HepG2 (cell line): ENCODE measurements around the gene MAPK4. TPM values are rescaled to one million over a fixed set of nuclear protein-coding genes. Genes with fewer than 3 reads are reported as not detected.

Source experiments
- ATAC-seq: fragments of 200-7000 bp; cut with Tn5 transposase; 3 replicates; pipeline ENCODE4 v1.9.1; 2020; ENCODE audit warnings: mild to moderate bottlenecking, moderate library complexity
- BruUV-seq: library from RNA; stranded (reverse); fragments of 400-500 nt; replicated peaks from 2 replicates; lab custom pipeline; 2021; lab: Mats Ljungman, UMichigan
- CTCF ChIA-PET: fragments of 300-600 bp; formaldehyde crosslinking; extraction: SDS; loops from one replicate; lab custom pipeline; 2021; ENCODE audit warnings: low total read pairs, inconsistent platforms, low intra/inter-chr PET ratio; lab: Yijun Ruan, JAX
- POLR2A ChIA-PET: fragments of 350-600 bp; sonication (Branson Sonifier 250); formaldehyde crosslinking; loops from one replicate; lab custom pipeline; 2020; ENCODE audit warnings: antibody characterized with exemption, inconsistent platforms; lab: Yijun Ruan, JAX
- DNase-seq: peaks from one replicate; pipeline ENCODE4 v3.0.0-alpha.2; 2015; ENCODE audit warnings: low spot score
- FAIRE-seq: peaks from 3 replicates; lab custom pipeline; 2011; peaks lifted over from hg19 to GRCh38; lab: Jason Lieb, UNC
- H2AFZ ChIP-seq: one replicate; pipeline ENCODE4 v1.6.1; 2011; ENCODE audit warnings: low read length, inconsistent platforms
- H3K27ac ChIP-seq: fragments of 300-600 bp; 3 replicates; pipeline ENCODE4 v1.8.0; 2011; ENCODE audit warnings: mixed run types, mild to moderate bottlenecking, mixed read lengths, low read length, inconsistent platforms; ENCODE audit not compliant: insufficient read depth; ENCODE audit errors: extremely low read length
- H3K27me3 ChIP-seq, 2 experiments: fragments of 200-600 bp in 1 of 2; 2 replicates in 1 of 2; 3 replicates in 1 of 2; pipeline versions ENCODE4 v1.6.0 to v1.8.0; 2011; ENCODE audit warnings: low read length in 2 of 2, mild to moderate bottlenecking in 2 of 2, moderate library complexity in 2 of 2, inconsistent platforms in 1 of 2; ENCODE audit not compliant: insufficient read depth in 2 of 2, control insufficient read depth in 1 of 2
- H3K36me3 ChIP-seq, 2 experiments: fragments of 200-600 bp in 1 of 2; replicated peaks in 1 of 2; 2 replicates in 1 of 2; 3 replicates in 1 of 2; pipeline versions ENCODE4 v1.5.1 to v1.8.0; 2011; ENCODE audit warnings: low read length in 2 of 2, inconsistent platforms in 1 of 2; ENCODE audit not compliant: insufficient read depth in 2 of 2, control insufficient read depth in 1 of 2
- H3K4me1 ChIP-seq: 2 replicates; pipeline ENCODE4 v1.5.1; 2012; ENCODE audit warnings: low read length, inconsistent platforms; ENCODE audit not compliant: insufficient read depth
- H3K4me2 ChIP-seq: 2 replicates; pipeline ENCODE4 v1.6.0; 2011; ENCODE audit warnings: low read depth, low read length, inconsistent platforms
- H3K4me3 ChIP-seq, 3 experiments: fragments of 200-600 bp in 1 of 3; sonication (generic), shearing (Covaris generic) in 1 of 3; replicated peaks in 1 of 3; 2 replicates each; pipeline ENCODE4 v1.5.1; 2011 to 2016; ENCODE audit warnings: low read length in 3 of 3, inconsistent platforms in 2 of 3, low read depth in 2 of 3, mild to moderate bottlenecking in 2 of 3, control low read depth in 1 of 3, mixed read lengths in 1 of 3; ENCODE audit not compliant: insufficient read depth in 1 of 3
- H3K79me2 ChIP-seq: one replicate; pipeline ENCODE4 v1.6.1; 2011; ENCODE audit warnings: low read length, inconsistent platforms; ENCODE audit not compliant: insufficient read depth
- H3K9ac ChIP-seq: 2 replicates; pipeline ENCODE4 v1.6.0; 2011; ENCODE audit warnings: mild to moderate bottlenecking, low read depth, low read length, inconsistent platforms; ENCODE audit not compliant: insufficient read depth
- H3K9me3 ChIP-seq: 2 replicates; pipeline ENCODE4 v1.5.1; 2012; ENCODE audit warnings: mild to moderate bottlenecking, low read length
- H4K20me1 ChIP-seq: 2 replicates; pipeline ENCODE4 v1.6.0; 2011; ENCODE audit warnings: inconsistent platforms, mild to moderate bottlenecking, low read length, moderate library complexity; ENCODE audit not compliant: insufficient read depth
- AFF4 ChIP-seq: sonication (generic); formaldehyde crosslinking; IDR thresholded peaks from 2 replicates; pipeline ENCODE4 v1.4.0; 2020; ENCODE audit warnings: missing genetic modification reagents
- MTF1 ChIP-seq: sonication (generic); formaldehyde crosslinking; IDR thresholded peaks from 2 replicates; pipeline ENCODE4 v1.5.0; 2020; ENCODE audit warnings: missing genetic modification reagents
- SNAPC4 ChIP-seq: sonication (generic); formaldehyde crosslinking; IDR thresholded peaks from 2 replicates; pipeline ENCODE4 v1.4.0; 2020; ENCODE audit warnings: mild to moderate bottlenecking, missing genetic modification reagents
- TP53 ChIP-seq: sonication (generic); formaldehyde crosslinking; conservative IDR thresholded peaks from 2 replicates; pipeline ENCODE4 v1.4.0; 2020; ENCODE audit warnings: missing genetic modification reagents
- WIZ ChIP-seq: sonication (generic); formaldehyde crosslinking; IDR thresholded peaks from 2 replicates; pipeline ENCODE4 v1.5.1; 2020; ENCODE audit warnings: mild to moderate bottlenecking, missing genetic modification reagents
- ZNF101 ChIP-seq: sonication (generic); formaldehyde crosslinking; IDR thresholded peaks from 2 replicates; pipeline ENCODE4 v1.4.0; 2020; ENCODE audit warnings: mild to moderate bottlenecking, low read depth, missing genetic modification reagents, borderline replicate concordance
- ZNF33B ChIP-seq: sonication (generic); formaldehyde crosslinking; IDR thresholded peaks from 2 replicates; pipeline ENCODE4 v1.5.1; 2020; ENCODE audit warnings: mild to moderate bottlenecking, missing genetic modification reagents
- ZNF44 ChIP-seq: sonication (generic); formaldehyde crosslinking; IDR thresholded peaks from 2 replicates; pipeline ENCODE4 v1.5.1; 2020; ENCODE audit warnings: mild to moderate bottlenecking, missing genetic modification reagents
- ZNF83 ChIP-seq: sonication (generic); formaldehyde crosslinking; IDR thresholded peaks from 2 replicates; pipeline ENCODE4 v1.4.0; 2020; ENCODE audit warnings: missing genetic modification reagents, mild to moderate bottlenecking, borderline replicate concordance
- ZSCAN25 ChIP-seq: sonication (generic); formaldehyde crosslinking; IDR thresholded peaks from 2 replicates; pipeline ENCODE4 v1.8.0; 2022; ENCODE audit warnings: mild to moderate bottlenecking, missing genetic modification reagents
- WGBS: methylation state at CpG from one replicate; pipeline ENCODE4 v1.1.6; 2017; ENCODE audit warnings: low lambda C conversion rate; 5-methylcytosine and 5-hydroxymethylcytosine counted together
- in situ Hi-C: cut with HindIII; loops from 2 replicates; pipeline ENCODE4 v1.10.0; 2017; ENCODE audit warnings: low pct_unique_long_range_greater_than_20kb; ENCODE audit not compliant: extremely low pct_ligation_motif_present
- intact Hi-C: fragments of 100-400 bp; cut with micrococcal nuclease; formaldehyde crosslinking; loops from one replicate; pipeline ENCODE4 v1.10.0; 2022; ENCODE audit not compliant: unreplicated experiment
- polyA plus RNA-seq, 8 experiments: library from polyadenylated mRNA; depleted of rRNA in 3 of 8; stranded (reverse) in 7 of 8; unstranded in 1 of 8; fragments of >200 nt; fragmentation: Illumina TruSeq in 4 of 8; extraction: Trizol in 4 of 8; gene quantifications; 2 replicates each; pipeline versions ENCODE4 v1.2.1 to v1.2.3, GENCODE V29; 2011 to 2016; ENCODE audit warnings: low read depth in 4 of 8, missing spikeins in 1 of 8, mixed read lengths in 1 of 8; ENCODE audit not compliant: insufficient read depth in 1 of 8
- total RNA-seq, 5 experiments: library from RNA; depleted of rRNA; stranded (reverse); fragments of >200 nt; fragmentation: Illumina TruSeq; extraction: Trizol; gene quantifications; 2 replicates each; pipeline ENCODE4 v1.2.3, GENCODE V29; 2016; ENCODE audit warnings: low read depth in 1 of 5
- TF ChIP-seq, protein P1 (sequence below): sonication (generic); formaldehyde crosslinking; conservative IDR thresholded peaks from 2 replicates; pipeline ENCODE4 v1.8.0; 2022; ENCODE audit warnings: low read depth, missing genetic modification reagents

MAPK4 gene
- total and polyA plus RNA-seq, 2 of the 13 experiments (the other 11 are each of a cell fraction or from before 2014, with no cell fraction given): not detected

DNA sequence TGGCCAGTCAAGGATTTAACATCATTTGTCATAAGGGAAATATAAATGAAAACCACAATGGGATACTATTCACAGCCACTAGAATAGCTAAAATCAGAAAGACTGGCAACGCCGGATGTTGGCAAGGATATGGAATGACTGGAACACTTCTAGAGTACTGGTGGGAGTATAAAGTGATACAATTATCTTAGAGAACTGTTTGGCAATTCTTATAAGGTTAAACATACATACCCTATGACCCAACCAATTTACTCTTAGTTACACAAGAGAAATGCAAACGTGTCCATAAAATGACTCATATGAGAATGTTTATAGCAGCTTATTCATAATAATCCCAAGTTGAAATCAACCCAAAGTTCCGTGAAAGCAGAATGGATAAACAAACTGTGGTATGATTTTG is 35.1 kb downstream of the MAPK4 start:
- no peaks in the 10 kb centered on the region for H3K9me3 ChIP-seq
- no peak for TF ChIP-seq ZSCAN25 (CRISPR knock-in tag)
- no peak for TF ChIP-seq ZNF83 (CRISPR knock-in tag)
- no peak for TF ChIP-seq SNAPC4 (CRISPR knock-in tag)
- no peak for TF ChIP-seq MTF1 (CRISPR knock-in tag)
- no peak for TF ChIP-seq ZNF101
- TF ChIP-seq ZNF44 (CRISPR knock-in tag): no peak
- TF ChIP-seq, protein P1, sequence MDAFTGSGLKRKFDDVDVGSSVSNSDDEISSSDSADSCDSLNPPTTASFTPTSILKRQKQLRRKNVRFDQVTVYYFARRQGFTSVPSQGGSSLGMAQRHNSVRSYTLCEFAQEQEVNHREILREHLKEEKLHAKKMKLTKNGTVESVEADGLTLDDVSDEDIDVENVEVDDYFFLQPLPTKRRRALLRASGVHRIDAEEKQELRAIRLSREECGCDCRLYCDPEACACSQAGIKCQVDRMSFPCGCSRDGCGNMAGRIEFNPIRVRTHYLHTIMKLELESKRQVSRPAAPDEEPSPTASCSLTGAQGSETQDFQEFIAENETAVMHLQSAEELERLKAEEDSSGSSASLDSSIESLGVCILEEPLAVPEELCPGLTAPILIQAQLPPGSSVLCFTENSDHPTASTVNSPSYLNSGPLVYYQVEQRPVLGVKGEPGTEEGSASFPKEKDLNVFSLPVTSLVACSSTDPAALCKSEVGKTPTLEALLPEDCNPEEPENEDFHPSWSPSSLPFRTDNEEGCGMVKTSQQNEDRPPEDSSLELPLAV (CRISPR knock-in tag): no peak
- no peak for TF ChIP-seq WIZ (CRISPR knock-in tag)
- TF ChIP-seq AFF4: no peak
- TF ChIP-seq TP53 (CRISPR knock-in tag): no peak
- TF ChIP-seq ZNF33B (CRISPR knock-in tag): no peak
- H4K20me1 ChIP-seq: no peaks in the 10 kb centered on the region
- in situ Hi-C loops: no loop called here
- H3K4me2 ChIP-seq: no peak overlapping the region
- H2AFZ ChIP-seq: no peak overlapping the region
- ChIA-PET POLR2A (no interaction called here), CTCF (no interaction called here)
- BruUV-seq: no TSS peak
- H3K9ac ChIP-seq: no peak overlapping the region
- no peak overlapping the region for H3K27ac ChIP-seq
- FAIRE-seq (no peak), ATAC-seq (no peak), DNase-seq (no peak)
- no peaks in the 10 kb centered on the region for H3K36me3 ChIP-seq
- H3K4me3 ChIP-seq: no peak overlapping the region
- no peaks in the 10 kb centered on the region for H3K4me1 ChIP-seq
- H3K79me2 ChIP-seq: no peaks in the 10 kb centered on the region
- intact Hi-C loops: no loop called here
- H3K27me3 ChIP-seq: no peaks in the 10 kb centered on the region; a peak in 1 of 5 replicates
- WGBS: 35% methylated on average over 4 of the region's 4 CpGs
